ENCODE results near the gene IL1R2. TPM values are rescaled to one million over a fixed set of nuclear protein-coding genes. Genes with fewer than 3 reads are reported as not detected.

The IL1R2 gene
- total RNA-seq, 1 donor from 2014 or later: 19.0 TPM

GRCh38 chr2:102024410-102024809 lies 32.6 kb downstream of the IL1R2 start:
- no peak for ATAC-seq

DNA sequence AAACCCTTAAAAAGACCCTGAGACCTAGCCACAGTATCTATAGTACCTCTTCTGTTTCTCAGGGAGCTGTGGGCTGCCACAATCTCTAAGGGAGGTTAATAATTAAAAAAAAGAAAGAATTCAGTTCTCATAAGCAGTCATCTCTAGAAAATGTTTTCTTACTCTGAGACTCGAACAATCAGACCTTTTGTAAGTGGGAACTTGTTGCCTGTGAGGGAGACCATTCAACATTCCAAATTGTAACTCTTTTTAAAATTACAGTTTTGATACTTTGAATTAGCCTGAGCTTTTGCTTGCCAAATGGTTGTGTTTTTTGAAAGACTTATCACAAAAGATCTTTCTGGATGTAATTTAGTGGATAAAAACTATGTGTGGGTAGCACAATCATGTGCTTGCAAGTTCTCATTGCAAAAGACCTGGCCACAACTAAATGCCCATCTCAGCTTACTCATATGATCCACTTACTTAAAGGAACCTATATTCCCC lies 33.3 kb downstream of the IL1R2 start:
- ATAC-seq: no peak

GRCh38 chr2:102025583-102026267 lies 34.0 kb downstream of the IL1R2 start:
- no peak for ATAC-seq

DNA sequence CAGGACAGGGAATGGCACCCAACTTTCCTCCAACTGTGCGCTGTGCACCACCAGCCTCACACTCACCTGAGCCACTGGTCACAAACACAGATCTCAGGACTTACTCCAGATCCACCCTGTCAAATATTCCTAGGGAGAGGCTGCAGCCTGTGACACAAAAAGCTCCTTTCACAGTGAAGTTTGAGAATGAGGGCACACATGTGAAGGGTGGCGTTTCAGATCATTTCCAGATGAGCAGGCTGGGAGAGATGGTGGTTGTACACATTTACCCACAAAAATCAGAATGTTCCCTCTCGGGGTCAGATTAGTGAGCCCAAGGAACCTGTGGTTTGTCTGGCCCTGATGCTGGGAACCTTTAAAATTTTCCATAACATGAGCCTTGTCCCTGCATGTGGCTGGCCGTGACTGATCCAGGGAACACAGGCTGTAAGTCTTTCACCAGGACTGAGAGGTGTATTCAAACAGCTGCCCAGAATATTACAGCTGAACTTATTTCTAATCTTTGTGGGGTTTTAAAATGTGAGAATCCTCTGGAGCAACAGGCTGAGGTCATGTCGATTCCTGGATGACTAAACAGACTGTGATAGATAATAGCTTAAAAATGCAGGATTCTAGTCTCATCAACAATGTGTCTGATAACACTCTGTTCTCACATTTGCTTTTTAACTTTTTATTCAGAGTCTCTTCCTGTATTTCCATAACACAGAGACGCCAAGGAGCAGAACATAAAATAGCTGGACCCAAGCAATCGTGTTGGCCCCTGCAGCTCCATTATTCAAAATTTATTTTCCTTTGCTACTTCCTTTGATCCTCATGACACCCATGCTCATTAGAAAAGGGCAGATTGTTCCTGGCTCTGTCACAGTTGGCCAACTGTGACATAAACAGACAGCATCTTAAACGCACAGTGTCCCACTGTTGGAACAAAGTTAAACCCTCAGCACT lies 35.5 kb downstream of the IL1R2 start:
- no peak for ATAC-seq

DNA sequence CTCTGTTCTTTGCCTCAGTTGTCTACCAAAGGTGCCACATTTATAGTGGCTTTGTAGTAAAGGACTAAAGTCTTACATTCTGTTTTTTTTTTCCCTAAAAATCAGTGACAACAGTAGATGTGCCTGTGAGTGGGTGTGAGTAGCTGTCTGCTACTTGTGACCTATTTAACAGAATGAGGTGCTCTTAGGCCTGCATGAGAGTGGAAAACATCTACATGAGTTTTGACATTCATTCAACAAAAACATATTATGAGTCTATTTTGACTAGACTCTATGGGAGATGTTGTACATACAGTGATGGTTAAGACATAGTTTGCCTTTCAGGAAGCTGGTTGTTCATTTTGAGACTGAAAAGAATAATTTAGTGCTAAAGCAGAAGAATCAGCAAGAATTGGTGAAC lies 36.7 kb downstream of the IL1R2 start:
- no peak for ATAC-seq

DNA sequence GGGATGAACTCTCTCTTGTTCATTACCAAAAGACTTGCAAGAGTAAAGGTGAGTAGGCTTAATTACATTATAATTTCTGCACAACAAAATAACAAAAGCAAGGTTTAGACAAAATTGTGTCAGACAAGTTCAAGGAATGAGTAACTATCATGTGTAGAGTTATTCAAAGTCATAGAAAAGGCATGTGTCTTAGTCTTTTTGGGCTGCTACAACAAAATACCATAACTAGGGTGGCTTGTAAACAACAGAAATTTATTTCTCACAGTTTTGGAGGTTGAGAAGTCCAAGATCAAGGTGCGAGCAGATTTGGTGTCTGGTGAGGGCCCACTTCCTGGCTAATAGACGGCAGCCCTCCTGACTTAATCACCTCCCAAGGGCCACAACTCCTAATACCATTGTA lies 37.6 kb downstream of the IL1R2 start:
- no peak for ATAC-seq

DNA sequence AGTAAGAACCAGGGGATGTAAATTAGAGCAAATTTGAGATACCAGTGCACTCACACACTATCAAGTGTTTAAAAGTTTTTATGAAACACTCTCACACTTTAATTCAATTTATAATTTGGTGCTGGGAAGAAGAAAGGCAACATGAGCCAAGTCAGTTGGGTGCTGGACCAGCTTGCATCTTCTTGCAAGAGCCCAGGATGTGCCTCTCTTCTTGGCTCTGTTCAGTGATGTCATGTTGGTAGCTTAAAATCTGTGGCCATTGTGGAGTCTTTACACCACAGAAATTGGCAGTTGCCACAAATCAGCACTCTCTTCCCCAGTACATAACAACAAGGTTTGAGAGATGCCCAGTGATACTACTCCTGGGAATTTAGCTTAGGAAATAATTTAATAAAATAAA lies 38.2 kb downstream of the IL1R2 start:
- no peak for ATAC-seq

DNA sequence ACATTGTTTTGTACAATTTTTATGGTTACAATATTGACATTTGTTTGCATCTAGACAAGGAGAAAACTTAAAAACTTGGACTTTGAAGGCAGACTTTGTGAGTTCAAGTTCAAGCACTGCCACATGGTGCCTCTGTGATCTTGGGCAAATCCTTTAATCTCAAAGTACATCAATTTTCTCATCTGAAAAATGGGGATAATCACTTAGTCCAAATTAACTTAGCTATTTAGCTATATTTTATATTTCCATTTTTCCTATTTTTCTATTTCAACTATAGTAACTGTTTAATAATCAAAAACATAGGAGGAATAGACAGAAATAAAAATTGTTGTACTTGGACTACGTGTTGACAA lies 38.7 kb downstream of the IL1R2 start:
- no peak for ATAC-seq

- no peak for ATAC-seq
Observed at GRCh38 chr2:102030855-102031527, 39.2 kb downstream of the IL1R2 start.

GRCh38 chr2:102032368-102033030 lies 40.7 kb downstream of the IL1R2 start:
- ATAC-seq: no peak

- ATAC-seq: peak; percentile 69
Observed at GRCh38 chr2:102033031-102033749, 41.4 kb downstream of the IL1R2 start.

- ATAC-seq: no peak
Observed at GRCh38 chr2:102033750-102034682, 42.3 kb downstream of the IL1R2 start.

GRCh38 chr2:102034683-102035548 lies 43.2 kb downstream of the IL1R2 start:
- peak; percentile 26 for ATAC-seq

DNA sequence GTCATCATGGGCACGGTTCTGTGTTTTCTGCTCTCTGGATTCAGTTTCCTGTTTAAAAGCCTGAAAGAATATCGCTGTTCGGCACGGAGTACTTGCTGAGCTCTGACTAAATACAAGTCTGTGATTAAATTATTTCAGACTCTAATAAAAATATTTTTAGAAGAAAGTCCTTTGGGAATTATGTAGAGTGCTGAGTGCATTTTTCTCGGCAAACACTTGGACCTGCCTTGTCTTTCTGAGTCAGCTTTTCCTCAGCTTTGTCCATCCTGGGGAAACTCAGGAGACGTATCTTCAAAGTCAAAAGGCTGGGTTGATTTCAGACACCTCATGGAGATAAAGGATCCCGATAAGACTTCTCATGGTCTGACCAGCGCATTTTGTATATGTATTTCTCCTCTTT lies 45.9 kb downstream of the IL1R2 start:
- no peak for ATAC-seq

- ATAC-seq: no peak
Observed at GRCh38 chr2:102040229-102040628, 48.5 kb downstream of the IL1R2 start.

- ATAC-seq: peak; percentile 55
Observed at GRCh38 chr2:102041351-102041750, 49.6 kb downstream of the IL1R2 start.

- ATAC-seq: no peak
Observed at GRCh38 chr2:102042196-102043081, 50.7 kb downstream of the IL1R2 start.

DNA sequence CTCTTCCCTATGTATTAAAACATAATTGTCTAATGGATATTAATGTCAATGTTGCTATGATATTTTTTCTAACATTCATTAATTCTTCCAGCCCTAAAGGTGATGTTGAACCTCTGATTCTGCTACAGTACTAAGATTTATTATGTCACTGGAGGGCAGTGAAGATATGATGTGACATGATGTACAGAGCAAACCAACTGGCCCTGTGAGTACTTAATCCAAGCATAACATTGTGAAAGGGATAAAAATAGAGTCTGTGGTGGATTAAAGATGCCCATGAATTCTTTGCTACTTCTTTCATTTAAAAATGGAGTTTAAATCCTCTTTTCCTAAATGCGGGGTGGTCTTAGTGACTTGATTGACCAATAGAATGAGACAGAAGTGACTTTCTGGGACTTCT lies 51.8 kb downstream of the IL1R2 start:
- ATAC-seq: no peak

Data from esophagus mucosa (tissue), 1 donor.